ENCODE data around the gene MDN1.
"Not testable (repeated sequence)": the region's sequence is repeated elsewhere in the genome, so short reads cannot be mapped to it uniquely, and the experiment has no call there.

MDN1 gene

DNA sequence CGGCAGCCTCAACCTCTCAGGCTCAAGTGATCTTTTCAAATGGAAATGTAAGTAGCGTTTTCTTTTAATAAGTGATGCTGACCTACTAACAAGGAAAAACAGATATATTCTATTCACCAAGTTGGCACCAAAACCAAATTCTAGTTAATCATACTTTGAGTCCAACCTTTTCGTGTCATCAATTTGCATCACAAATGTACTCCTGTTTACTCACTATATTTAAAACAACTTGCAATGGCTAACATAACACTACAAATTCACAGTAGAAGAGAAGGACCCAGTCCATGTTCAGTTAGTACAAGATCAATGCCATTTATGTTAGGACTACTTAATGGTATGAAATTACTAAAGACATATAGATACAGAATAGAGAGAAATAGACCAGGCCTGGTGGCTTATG is 50.0 kb downstream of the MDN1 start:
- DNase-seq (ENCODE audit: low read depth), result no peak

DNA sequence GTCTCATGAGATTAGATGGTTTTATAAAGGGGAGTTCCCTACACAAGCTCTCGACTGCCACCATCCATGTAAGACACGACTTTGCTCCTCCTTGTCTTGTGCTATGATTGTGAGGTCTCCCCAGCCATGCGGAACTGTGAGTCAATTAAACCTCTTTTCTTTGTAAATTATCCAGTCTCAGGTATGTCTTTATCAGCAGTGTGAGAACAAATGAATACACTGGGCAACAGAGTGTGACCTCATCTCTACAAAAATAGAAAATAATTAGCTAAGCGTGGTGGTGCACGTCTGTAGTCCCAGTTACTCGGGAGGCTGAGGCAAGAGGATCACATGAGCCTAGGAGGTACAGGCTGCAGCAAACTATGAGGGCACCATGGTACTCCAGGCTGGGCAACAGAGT is 51.3 kb downstream of the MDN1 start:
- DNase-seq (ENCODE audit: low read depth), result no peak

DNA sequence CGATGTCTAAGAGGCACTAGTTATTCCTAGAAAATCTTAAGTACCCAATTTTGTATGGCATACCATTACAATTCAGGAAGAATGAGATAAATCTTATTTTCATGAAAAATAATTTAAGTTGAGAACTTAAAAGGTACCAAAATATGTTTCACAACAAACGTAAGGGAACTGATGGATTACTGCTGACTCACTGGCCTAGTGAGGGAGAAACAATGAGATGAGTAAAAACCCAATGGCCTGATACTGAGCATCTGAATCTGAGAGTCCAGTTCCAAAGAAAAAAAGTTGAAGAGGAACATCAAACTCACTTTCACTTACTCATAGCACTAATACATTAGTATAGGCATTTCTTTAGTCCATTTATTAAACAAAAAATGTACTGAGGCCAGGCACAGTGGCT is 56.0 kb downstream of the MDN1 start:
- no peak for DNase-seq (ENCODE audit: low read depth)

DNA sequence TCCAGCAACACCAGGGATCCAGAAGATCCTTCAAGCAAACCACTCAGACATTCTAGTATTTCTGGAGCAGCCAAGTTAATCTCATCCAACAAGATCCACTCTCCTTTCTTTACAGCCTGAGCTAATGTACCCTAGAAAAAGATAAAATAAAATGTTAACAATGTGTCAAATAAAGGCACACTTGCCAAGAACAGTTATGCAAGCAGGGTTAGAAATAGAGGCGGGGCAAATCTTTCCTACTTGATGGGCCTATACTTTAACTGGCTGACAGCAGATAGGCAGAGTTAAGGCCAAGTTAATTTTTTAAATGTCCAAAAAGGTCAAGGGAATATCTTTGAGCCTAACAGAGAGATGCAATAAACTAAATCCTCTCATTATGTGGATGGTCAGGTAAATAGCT is 60.8 kb downstream of the MDN1 start:
- no peak for DNase-seq (ENCODE audit: low read depth)

DNA sequence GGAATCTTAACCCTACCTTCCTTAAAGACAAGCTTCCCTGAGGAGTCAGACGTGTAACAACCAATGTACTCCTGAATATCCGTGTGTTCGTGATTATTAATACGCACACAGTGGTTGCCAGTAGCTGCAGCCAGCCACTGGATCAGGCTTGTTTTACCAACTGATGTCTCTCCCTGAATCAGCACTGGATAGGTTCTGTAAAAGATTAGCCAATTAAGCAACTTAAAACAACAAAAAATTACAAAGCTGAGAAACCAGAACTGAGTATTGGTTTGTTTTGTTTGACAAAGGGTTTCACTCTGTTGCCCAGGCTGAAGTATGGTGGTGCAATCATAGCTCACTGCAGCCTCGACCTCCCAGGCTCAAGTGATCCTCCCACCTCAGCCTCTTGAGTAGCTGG is 69.3 kb downstream of the MDN1 start:
- DNase-seq (ENCODE audit: low read depth), result no peak

DNA sequence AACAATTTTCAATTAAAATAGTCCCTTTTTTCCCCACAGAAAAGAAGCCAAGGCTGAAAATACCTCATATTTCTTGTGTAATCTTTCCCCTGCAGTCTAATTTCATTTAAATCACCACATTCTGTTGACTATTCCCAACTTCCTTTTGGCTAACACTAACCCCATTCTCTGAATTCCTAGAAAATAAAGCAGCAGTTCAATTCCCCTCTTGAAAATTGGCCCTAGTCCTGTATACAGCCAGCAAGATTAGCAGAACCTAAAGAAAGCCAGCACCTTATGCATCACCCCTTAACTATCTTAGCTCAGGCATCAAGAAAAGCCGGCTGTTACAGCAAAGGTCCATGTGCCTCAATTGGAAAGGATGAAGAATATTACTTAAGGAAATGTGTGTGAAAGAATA is 69.7 kb downstream of the MDN1 start:
- DNase-seq (ENCODE audit: low read depth), result no peak

DNA sequence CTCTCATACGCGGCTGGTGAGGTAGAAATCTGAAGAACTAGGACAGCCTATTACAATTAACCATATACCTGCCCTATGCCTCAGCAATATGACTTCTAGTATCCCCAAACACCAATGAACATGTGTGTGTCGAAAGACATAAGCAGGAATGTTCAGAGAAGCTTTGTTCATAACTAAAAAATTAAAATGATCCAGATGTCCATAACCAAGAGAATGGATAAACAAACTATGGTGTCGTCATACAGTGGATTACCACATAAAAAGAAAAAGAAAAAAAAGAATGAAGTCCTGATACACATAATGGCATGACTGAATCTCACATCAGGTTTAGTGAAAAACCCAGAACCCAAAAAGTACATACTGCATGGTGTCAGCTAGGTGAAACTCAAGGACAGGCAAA is 73.9 kb downstream of the MDN1 start:
- no peak for DNase-seq (ENCODE audit: low read depth)

DNA sequence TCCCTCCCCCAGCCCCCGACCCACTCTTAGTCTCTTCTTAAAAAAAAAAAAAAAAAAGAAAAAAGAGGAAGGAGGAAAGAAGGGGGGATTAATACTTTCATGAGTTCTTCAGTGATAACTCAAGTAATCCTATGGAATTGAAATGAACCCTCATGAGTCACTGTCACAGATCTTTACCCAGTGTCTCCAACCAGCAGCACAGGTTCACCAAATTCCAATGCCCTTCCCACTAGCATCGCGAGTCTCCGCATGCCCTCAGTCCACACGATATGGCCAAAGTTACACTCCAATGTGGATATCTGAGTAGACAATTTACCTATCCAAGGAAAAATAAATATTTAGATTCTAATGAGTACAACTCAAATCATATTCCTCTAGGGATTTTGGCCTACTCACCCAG is 74.5 kb downstream of the MDN1 start:
- no peak for DNase-seq (ENCODE audit: low read depth)

DNA sequence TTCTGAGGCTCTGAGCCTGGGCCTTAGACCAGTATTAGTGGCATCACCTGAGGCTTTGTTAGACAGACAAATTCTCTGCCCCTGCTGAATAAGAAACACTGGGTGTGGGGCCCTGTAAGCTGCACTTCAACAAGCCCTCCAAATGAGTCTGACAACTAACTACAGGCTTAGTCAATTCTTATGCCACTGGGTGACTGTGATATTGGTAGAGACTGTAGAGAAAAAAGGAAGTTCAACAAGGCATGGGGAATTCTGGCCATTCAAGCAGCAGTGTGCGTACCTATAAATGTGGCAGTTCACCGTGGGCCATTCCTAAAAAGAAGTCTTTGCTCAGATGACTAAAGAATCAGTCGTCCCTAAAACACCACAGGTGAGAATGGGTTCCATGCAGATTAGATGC is 82.7 kb downstream of the MDN1 start:
- DNase-seq (ENCODE audit: low read depth), result no peak

DNA sequence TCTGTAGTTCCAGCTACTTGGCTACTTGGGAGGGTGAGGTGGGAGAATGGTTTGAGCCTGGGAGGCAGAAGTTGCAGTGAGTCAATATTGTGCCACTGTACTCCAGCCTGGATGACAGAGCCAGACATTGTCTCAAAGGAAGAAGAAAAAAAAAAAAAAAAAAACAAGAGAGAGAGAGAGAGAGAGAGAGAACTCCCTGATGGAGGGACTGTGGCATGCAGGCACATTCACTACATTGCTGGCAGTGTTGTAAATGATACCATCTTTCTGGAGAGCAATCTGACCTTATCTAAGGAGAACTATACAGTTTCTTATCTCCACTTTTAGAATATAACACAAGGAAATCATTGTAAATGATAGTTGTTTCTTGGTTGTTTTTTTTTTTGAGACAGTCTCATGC is 85.1 kb downstream of the MDN1 start:
- DNase-seq (ENCODE audit: low read depth), result no peak

DNA sequence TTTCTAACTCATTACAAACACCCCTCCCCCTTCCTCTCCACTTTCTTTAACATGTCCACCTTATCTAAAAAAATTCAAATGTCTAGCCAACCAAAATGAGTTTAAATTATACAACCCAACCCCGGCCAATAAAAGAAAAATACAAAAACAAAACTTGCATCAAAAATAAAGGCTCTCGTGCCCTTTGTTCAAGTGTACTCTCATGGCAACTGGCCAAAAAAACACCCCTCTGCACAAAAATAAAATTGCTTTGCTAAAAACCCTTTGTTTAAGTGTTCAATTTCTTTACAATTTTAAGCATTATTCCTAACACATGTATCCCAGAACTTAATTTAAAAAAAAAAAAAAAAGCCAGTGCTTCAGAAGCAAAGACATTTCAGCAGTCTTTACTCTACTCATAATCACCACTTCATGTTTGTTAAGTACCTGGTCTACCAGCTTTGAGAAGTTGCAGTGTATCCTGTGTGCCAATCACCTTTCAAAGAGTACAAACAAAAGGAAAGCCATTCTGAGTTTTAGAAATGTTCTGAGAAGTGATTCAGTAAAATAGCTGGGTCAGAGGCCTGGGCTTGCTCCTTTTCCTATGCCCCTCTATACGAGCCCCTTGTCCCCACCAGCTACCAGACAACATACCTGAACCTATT is 87.5 kb downstream of the MDN1 start:
- DNase-seq (ENCODE audit: low read depth), result no peak

DNA sequence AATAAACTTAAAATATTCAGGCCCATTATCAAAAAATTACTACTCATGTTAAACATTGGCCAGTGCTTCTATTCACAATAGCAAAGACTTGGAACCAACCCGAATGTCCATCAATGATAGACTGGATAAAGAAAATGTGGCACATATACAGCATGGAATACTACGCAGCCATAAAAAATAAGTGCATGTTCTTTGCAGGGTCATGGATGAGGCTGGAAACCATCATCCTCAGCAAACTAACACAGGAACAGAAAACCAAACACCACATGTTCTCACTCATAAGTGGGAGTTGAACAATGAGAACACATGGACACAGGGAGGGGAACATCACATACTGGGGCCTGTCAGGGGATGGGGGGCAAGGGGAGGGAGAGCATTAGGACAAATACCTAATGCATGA is 88.3 kb downstream of the MDN1 start:
- not testable (repeated sequence) for DNase-seq (ENCODE audit: low read depth)

DNA sequence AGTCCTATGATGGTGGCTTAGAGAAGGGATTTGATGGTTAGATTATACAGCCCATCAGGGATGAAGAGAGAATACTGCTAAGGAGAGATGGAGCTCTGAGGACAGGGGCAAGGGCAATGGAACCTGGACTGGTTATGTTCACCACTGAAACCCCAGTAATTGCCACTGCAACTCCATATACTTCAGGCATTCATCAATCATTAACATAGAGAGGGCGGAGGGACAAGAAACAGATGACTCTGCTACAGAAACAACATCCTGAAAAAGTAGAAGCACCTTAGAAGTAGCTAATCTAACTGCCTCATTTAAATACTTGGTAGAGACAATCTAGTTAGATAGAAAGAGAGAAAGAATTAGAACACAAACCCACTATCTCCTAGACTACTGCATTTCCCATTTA is 89.8 kb downstream of the MDN1 start:
- DNase-seq (ENCODE audit: low read depth), result no peak

DNA sequence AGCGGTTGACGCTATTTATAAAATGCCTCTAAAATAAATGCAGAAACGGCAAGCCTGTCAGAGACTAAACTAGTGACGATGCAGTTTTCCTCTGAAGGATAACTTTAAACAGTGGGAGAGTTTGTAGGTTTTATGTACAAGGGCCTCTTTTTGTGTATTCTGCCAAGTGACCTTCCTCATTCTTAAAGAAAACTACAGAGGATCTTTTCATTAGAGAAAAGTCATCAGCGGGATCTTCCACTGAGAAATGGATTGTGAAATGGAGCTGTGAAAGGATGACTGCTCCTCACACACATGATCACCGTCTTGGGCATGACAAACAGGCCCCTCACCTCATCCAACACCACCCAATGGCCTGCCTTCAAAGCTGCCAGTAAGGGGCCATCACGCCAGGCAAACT is 92.1 kb downstream of the MDN1 start:
- DNase-seq (ENCODE audit: low read depth), result no peak

DNA sequence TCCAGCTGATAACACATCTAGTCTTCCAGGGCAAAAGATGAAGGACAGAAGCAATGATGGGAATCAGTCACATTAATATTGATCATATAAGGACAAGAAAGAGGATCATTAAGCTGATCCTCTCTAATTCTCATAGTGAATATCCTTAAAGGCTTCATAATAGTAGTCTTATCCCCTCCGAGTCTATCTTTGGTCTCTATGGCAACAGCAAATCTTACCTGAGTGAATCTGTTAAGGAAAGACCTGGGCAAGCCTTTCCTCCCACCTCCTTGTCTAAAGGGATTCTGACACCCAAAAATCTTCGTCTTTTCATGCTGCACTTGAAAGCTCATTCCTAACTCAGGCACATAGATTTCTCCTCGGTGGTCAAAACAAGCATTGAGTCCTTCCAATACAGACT is 94.6 kb downstream of the MDN1 start:
- DNase-seq (ENCODE audit: low read depth), result no peak

DNA sequence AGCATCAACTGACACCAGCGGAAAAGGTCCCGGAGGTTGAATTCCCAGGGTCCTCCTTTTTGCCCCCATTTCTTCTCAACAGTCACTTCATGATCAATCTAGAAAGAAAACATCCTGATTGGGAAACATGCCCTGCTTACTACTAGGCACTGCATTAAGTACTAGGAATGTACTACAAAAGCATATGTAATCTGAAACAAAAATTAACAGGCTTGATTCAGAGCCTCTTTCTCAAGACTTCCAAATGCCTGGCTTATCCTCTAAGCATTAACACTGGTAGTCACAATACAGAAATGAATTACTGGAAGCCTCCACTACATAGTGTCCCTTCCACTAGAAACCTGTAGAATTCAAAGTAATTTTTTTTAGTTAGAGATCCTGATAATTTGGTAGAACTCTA is 96.5 kb downstream of the MDN1 start:
- DNase-seq (ENCODE audit: low read depth), result no peak

DNA sequence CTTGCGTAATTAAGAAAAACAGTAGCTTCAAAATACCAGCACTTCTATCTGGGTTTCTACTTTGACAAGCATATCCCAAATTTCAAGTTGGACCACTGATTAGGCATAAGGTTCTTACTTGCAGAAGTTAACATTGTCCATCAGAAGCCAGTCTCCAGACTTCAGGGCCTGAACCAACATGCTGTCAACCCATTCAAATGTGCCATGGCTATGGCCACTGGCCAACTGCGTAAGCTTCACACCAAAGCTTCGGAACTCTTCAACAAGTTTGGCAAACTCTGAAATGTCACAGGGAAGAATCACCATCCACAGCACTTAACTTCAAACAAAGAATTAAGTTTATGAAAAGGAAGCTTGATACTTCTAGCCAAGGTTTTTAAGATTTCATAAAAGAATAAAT is 103.1 kb downstream of the MDN1 start:
- no peak for DNase-seq (ENCODE audit: low read depth)

DNA sequence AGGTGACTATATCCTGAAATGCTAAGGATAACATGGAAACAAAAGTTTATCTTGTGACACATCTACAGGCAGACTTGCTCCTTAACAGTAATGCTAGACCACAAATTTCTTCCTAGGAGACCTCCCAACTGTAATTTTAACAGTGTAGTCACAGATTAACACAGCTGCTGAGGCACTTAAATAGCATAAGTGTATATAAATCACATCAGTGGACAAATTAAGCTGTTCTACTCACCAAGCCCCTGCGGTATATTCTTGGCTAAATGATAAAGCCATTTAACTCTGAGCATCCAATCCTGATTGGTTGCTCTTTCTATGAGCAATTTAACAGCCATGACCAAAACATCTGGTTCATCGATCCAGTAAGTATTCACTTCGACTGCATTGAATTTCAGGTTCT is 107.8 kb downstream of the MDN1 start:
- no peak for DNase-seq (ENCODE audit: low read depth)

DNA sequence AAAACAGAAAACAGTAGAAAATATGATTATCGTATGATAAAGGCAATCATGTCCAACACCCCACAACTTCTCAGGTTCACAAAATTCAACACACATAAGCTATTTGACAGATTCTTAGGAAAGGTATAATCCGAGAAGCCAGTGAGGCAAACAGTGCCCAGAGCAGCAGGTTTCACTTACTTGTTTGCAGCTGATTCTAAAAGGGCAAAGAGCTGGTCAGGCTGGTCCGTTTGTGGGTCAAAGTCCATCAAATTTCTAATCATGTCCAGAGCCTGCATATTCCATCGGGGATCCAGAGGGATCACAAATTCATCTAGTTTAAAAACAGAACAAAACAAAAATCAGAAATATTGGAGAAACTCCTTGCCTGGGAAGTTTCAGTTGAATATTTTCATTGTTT is 111.3 kb downstream of the MDN1 start:
- DNase-seq (ENCODE audit: low read depth), result no peak

DNA sequence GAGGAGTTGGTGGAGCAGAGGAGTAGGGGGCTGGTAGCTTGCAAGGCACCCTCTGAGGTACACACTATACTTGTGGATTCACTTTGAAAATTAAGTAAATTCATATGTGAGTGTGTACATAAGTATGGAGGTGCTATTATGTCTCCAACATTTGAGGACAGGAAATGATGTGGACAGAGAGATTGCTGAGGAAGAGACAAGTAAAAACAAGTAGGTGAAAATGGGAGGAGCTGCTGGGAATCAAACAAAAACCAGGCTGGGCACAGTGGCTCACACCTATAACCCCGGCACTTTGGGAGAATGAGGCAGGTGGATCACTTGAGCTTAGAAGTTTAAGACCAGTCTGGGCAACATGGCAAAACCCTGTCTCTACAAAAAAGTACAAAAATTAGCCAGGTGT is 111.8 kb downstream of the MDN1 start:
- no peak for DNase-seq (ENCODE audit: low read depth)

DNA sequence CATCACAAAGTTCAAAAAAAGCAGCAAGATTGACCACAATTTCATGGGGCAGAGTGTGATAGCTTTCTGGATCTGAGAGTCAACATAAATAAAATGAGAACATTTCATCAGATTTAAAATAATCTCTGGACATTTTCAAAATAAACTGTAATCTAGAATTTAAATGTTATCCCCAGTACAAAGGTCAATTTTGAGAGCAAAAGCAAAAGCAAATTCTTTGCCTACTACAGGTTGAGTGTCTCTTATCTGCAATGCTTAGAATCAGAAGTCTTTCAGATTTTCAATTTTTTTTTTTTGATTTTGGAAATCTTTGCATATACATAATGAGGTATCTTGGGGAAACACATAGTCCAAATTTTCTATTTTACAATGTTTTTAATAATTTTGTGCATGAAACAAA is 113.5 kb downstream of the MDN1 start:
- DNase-seq (ENCODE audit: low read depth), result no peak

DNA sequence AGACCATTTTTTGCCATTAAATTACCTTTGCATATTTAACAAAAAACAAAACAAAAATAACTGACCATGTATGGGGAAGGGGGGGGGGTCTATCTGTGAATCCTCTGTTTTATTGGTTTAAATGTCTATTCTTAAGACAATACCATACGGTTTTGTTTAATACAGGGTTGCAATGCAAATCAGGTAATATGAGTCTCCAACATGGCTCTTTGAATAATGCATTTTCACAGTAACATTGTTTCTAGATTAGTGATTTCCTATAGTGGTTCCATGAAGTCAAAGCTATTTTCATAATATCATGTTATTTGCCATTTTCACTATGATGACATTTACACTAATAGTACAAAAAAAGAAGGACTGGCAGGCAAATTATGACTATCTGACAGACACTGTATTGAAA is 116.3 kb downstream of the MDN1 start:
- DNase-seq (ENCODE audit: low read depth), result no peak

DNA sequence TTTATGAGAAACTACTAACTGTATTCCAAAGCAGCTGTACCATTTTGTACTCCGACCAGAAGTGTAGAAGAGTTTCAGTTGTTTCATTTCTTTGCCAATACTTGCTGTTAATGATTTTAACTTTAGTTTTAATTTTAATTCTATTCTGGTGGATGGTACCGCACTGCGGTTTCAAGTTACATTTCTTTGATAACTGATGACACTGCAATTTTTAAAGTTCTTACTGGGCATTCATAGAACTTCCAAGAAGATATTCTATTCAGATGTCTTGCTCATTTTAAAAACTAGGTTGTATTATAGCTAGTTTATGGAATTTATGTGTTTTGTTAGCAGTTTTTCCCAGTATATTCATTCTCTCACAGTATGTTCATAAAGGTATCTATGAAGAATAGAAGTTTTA is 117.2 kb downstream of the MDN1 start:
- DNase-seq (ENCODE audit: low read depth), result no peak

DNA sequence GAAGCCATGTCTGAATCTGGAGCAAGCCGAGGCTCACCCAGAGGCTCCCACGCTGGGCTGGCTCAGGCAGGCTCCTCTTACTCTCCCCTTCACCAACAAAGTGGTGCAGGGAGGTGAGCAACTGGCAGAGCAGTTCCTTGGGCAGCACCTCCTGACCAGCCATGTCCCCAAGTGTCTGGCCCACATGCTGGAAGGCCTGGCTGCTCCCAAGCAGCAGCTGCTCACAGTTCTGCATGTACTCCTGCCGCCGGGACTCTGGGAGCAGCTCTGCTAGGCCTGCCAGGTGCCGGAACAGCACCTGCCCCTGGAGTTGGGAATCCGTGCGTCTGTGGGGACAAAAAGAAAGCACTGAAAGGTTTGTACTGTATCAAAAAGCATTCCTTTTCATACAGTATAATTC is 123.9 kb downstream of the MDN1 start:
- DNase-seq (ENCODE audit: low read depth), result no peak

DNA sequence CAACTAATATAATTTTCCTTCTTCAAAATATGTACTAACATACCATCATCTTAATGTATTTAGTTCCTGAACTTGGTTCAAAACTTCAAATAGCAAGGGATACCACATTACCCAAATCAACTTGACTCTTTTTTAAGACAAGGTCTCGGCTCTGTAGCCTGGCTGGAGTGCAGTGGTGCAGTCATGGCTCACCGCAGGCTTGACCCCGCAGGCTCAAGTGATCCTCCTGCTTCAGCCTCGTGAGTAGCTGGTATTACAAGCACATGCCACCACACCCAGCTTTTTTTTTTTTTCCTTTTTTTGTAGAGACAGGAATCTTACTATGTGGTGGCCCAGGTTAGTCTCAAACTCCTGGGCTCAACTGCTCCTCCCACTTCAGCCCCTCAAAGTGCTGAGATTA is 125.2 kb downstream of the MDN1 start:
- no peak for DNase-seq (ENCODE audit: low read depth)

Measured in stimulated activated CD8-positive, alpha-beta memory T cell treated with anti-CD3 and anti-CD28 coated beads, Interleukin-12 subunit alpha, Interleukin-12 subunit beta, amount 100 ng/mL, for 1 hour (primary cell).